ENCODE data around the gene TMEM158. TPM values are rescaled to one million over a fixed set of nuclear protein-coding genes. Genes with fewer than 3 reads are reported as not detected.

TMEM158 gene
- polyA plus RNA-seq, 3 donors, result 4.4 to 6.6 (median 5.8) TPM

DNA sequence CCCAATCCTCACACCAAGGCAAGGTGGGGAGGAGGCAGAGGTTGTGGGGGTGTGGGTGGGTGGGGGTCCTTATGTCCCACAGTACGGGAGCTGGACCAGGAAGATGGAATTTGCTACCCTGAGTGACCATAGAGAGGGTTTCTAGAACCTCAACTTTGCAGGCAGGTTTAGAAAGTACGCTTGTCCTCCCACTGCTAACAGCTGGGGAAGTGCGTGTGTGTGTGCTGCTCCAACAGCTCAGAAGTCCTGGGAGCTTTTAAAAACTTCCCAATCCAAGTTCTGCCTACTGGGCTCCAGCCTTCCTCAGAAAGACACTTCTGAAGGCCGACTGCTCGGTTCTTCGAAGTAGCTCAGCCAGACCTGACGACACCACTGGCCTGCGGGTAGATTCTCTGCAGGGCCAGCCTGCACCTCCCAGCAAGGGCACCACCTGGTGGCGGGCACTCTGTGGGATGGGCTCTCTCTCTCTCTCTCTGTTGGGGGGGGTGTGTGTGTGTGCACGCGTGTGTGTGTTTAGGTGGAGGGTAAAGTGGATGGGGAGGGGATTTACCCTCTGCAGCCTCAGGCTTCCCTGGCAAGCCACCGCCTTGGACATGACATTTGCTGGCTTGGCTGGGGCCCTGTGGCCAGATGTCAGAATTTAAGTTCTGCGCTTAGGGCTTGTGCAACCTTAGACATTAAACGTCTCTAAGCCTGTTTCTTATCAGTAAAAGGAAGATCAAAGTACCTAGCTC, 15.6 kb downstream of the TMEM158 start:
- no peak for DNase-seq

- DNase-seq, result no peak
These were observed 16.6 kb downstream of the TMEM158 start for GRCh38 chr3:45209526-45209925.

DNA sequence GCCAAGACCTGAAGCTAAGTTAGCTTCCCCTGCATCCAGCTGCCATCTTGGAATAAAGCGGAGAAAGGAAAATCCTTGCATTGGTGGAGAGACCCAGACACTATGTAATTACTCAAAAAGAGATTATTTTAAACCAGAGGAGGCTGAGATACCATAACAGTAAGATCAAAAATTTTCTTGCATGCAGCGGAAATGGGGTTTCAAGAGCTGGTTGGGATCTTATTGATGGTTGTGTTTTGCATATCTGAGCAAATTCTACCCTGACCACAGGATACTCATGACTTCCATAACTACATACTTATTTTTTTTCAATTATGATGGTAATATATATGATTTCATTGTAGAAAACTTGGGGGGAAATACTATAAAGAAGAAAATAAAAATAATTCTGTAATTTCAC, 17.5 kb downstream of the TMEM158 start:
- DNase-seq, result no peak

GRCh38 chr3:45207446-45207845, 18.6 kb downstream of the TMEM158 start:
- no peak for DNase-seq

- no peak for DNase-seq
These were observed 21.0 kb downstream of the TMEM158 start for GRCh38 chr3:45205126-45205525.

DNA sequence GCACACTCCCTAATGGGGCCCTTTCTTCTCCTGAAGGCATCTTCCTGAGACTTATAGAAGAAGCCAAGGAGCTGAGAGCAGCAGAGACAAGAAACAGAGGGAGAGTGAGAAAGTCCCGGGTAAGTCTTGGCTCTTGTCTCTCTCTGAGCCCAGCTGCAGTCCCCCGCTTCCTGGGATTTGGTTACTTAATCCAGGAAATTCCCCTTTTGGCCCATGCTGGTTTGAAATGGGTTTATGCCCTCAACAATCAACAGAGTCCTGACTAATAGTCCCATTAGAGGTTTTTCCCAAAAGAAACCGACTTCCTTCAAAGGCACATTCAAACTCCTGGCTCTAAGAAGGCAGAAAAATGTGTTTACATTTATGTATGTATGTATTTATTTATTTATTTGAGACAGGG, 22.0 kb downstream of the TMEM158 start:
- no peak for DNase-seq

DNA sequence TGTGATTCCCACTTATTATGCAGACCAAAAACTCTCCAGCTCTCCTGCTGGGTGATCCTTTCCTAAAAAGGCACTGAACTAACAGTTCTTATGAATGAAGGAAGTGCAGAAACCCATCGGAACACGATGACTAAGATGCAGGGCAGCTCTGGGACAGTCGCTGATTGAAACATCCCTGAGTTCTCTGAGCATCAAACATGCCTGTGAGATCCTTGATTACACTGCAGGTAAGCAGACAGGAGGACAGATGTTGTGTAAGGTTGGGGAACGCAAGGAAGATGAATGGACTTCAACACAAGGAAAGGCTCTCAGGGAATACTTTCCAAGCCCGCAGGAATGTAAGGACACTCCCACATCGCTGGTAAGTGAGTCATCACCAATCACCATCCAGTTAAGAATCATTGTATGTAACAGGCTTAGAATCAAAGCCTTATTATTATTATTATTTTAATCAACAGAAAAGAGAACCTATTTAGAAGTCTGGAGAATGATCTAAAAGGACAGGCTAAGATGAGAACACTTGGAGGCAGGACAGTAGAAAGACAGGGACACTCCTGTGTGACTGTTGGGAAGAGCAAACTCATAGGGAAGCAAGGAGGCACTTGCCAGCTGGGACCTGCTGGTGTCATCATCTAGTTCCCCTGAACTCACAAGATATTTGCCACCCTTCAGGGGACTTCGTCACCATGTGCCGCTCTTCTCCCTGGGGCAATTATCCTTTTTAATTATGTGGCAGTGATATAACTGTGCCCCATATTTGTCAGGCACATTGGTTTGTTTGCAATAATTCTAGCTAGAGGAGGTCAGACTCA, 26.0 kb downstream of the TMEM158 start:
- no peak for DNase-seq

GRCh38 chr3:45198264-45199260, 27.5 kb downstream of the TMEM158 start:
- no peak for DNase-seq

- no peak for DNase-seq
These were observed 31.3 kb downstream of the TMEM158 start for GRCh38 chr3:45194791-45195190.

- DNase-seq, result no peak
These were observed 34.1 kb downstream of the TMEM158 start for GRCh38 chr3:45191924-45192417.

GRCh38 chr3:45191424-45191823, 34.7 kb downstream of the TMEM158 start:
- no peak for DNase-seq

DNA sequence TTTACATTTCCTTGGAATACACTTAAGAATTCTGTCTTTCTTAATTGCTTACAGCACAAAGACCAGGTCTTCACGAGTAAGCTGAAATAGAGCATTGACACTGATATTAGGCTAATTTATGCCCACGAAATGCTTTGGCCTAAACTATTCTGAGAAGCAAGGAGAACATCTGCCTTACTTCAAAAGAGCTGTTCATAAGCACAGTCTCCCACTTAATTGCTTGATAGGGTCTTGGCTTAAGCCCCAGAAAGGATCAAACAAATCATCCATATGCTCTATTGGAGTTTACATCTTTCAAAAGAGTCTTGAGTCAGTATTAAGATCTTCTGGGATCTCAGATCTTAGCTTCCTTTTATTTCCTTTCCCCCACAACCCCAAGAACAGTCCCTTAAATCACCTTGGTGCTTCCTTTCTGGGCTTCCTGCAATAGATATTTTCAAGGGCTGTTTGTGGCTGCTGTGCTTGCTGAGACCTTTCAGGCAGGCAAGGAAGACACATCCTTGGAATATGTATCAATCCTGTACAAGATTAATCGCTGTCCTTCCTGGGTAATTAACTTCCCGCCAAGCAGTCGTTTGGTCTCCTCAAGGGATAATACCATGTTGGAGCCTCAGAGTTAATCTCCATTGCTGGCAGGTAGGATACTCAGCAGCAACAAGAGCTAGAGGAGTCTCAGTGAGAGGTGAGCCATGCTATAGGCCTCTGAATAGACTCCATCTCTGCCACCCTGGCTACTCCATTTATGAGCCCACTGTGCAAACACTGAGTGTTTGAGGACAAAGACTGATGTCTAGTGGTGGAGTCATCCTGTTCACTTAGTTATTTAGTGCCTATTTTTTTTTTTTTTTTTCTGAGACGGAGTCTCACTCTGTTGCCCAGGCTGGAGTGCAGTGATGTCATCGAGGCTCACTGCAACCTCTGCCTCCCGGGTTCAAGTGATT, 37.1 kb downstream of the TMEM158 start:
- peak; percentile 75 for DNase-seq

DNA sequence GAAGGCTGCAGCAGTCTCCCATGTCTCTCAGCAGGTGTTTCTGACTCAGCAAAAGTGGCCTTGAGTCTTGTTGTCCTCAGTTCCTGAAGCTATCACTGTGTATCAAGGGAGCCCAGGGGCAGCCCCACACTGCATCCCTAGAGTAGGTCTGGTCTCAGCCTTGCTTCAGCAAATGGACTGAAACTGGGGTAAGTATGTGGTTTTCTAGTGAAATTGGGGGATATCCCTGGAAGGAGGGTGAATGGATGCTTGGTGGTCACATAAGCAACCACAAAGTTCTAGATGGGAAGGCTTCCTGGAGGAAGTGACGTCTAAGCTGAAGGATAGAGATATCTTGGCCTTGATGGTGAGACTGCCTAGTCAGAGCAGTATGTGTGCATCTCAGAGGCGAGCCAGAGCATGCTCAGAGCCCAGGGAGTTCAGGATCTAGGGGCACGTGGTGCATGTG, 38.4 kb downstream of the TMEM158 start:
- DNase-seq, result no peak

DNA sequence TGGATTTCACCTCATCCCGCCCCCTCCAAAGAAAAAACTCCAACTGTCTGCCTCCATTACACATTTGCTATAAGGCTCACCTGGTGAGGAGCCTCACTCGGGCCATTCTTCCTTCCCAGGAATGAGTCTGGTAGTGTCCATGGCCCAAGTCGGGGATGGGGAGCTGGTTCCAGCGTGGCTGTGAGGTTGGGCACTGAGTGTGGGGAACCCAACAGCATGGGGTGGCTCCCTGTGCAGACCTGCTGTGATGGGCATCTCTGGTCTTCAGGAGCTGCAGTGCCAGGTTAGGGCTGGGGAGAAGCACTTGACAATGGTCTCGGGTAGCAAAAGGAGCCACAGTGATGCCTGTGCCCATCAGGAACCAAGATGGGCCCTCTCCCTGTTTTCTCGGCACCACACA, 39.2 kb downstream of the TMEM158 start:
- no peak for DNase-seq

- DNase-seq, result no peak
These were observed 40.6 kb downstream of the TMEM158 start for GRCh38 chr3:45185461-45185860.

- DNase-seq, result no peak
These were observed 41.0 kb downstream of the TMEM158 start for GRCh38 chr3:45185052-45185451.

GRCh38 chr3:45183872-45184262, 42.2 kb downstream of the TMEM158 start:
- no peak for DNase-seq

DNA sequence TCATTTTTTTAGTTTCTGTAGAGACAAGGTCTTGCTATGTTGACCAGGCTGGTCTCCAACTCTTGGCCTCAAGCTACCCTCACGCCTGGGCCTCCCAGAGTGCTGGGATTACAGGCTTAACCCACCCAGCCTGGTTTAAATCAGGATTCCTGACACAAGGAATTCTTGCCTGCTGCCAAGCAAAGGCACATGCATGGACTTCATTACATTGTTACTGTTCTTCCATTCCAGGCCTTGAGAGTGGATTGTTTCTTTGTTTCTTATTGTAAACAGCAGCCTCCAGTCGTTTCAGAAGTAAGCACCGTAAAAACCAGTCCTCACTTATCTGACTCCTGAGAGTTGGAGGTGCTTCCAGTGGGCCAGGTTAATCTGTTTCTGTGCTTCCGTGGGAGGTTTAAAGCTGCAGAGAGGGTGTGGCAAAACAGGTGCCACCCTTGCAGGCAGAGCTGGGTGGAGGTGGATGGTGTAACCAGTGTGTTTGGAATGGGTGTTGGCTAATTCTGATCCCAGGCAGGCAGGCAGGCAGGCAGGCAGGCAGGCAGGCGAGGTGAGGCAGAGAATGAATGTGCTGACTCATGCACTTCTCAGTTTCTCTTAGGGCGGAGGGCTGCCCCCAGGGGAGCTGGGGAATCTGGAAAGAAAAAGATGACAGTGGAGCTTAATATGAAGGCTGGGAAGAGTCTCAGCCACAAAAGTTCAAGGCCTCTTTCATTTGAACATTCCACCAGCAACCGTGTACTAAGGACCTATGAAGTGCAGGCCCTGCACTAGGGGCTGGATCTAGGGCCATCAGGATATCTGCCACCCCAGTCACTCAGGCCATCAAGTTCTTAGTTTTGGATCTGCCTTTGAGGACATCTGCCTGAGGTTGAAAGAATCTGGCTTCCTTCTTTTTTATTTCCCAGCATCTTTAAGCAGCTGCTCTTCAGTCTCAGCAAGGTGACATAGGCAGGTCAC, 42.9 kb downstream of the TMEM158 start:
- no peak for DNase-seq

DNA sequence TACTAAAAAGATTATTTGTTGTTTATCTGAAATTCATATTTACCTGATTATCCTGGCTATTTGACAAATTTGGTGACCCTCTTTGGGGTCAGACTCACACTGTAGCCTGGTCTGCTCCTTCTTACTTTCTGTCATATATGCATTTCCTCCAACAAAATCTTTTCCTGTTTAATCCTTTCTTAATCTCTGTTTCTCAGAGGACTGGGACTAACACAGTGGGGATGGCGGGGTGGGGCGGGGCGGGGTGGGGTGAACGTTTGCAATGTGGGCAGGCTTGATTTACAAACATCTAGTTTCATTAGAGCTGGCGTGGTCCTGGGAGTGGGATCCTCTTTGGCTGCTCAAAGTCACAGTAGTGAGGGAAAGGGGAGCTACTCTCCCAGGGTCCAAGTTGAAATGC, 44.6 kb downstream of the TMEM158 start:
- no peak for DNase-seq
